ENCODE data around the gene LYPLAL1.

The LYPLAL1 gene

DNA sequence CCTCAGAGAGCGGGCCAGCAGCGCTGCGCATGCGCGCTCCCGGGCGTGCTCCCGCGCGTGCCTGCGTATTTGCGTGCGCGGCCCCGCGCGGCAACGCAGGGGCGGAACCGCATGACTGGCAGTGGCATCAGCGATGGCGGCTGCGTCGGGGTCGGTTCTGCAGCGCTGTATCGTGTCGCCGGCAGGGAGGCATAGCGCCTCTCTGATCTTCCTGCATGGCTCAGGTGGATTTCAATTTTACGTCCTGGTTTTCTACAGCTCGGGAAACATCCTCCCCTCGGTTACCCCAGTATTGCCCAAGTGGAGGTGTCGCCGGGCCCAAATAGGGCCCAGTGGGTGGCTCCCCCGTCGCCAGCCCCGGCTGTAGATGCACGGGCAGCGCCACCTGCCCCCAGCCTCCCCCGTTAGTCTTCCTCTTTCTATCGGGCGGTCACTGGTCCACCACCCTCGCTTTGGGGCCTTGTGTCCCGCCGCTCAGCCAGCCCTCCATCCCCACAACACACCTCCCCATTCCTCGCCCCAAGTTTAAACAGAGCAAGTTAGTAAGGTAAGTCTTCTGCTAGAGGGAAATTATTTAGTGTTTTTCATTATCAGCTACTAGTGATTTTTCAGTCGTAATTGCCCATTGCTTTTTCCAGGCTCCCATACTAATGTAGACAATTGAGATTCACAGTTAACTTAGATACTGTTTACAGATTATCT lies at the start of gene LYPLAL1:
TSS of gene LYPLAL1 (plus strand) at position 121 of the 702 bp plus-strand sequence. CDS start at position 134, 13 bp downstream.
- peak; percentile 70 to 71 for DNase-seq (ENCODE audit: low read depth in 2 of 2, low spot score in 1 of 2)

DNA sequence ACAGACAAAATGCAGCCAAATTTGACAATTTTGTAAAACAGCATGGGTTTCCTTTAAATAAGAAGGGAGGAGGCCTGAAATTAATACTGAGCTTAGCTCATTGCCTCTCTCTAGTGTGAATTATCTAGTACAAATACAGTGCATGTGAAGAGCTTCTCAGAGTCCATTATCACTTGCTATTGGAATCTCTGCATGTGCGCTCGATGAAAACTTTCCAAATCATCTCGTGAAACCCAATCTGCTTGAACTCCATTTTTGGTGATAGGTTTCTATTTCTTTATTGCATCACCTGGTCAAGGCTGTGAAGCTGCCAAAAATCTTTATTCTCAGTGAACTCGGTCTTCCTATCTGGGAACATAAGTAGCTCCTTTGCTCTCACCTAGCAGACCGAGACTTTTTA lies 49.5 kb upstream of the LYPLAL1 start:
- no peak for DNase-seq (ENCODE audit: low read depth in 2 of 2, low spot score in 1 of 2)

DNA sequence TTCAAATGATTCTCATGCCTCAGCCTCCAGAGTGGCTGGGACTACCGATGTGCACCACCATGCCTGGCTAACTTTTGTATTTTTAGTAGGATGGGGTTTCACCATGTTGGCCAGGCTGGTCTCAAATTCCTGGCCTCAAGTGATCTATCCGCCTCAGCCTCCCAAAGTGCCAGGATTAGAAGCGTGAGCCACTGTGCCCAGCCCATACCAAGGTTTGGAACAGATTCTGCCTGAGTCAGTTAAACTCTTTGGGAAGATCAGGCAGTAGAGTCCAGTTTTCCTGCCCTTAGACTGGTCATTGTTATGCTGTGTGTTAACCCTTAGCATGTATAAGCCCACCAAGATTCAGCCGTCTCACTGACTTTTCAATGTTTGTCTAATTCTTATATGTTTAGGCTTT lies 48.3 kb upstream of the LYPLAL1 start:
- DNase-seq (ENCODE audit: low read depth in 2 of 2, low spot score in 1 of 2): no peak

DNA sequence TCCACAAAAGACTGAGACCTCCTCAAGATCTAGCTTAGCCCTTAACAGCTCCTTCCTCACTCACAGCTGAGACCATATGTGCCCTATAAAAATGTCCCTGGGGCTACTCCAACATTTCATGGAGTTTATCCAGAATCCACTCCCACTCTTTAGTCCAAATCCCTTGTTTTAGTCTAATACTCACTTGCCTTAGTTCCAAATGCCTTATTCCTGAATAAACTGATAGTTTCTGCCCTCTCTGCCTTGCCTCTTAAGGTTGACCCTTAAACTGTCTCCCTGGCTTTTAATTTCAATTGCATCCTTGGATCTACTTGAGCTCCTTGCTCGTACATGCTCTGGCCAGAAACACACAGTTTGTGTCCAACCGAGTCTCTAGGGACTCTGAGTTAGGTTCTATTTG lies 47.3 kb upstream of the LYPLAL1 start:
- no peak for DNase-seq (ENCODE audit: low read depth in 2 of 2, low spot score in 1 of 2)

DNA sequence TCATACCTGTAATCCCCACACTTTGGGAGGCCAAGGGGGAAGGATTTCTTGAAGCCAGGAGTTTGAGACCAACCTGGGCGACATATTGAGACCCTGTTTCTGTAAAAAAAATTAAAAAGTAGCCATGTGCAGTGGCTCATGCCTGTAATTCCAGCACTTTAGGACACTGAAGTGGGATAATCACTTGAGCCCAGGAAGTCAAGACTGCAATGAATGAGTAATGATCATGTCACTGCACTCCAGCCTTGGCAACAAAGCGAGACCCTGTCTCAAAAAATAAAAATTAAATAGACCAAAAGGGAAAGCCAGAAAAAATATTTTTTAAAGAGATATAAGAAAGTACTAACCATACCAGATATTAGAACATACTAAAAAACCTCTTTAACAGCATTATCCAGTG lies 44.7 kb upstream of the LYPLAL1 start:
- DNase-seq (ENCODE audit: low read depth in 2 of 2, low spot score in 1 of 2): no peak

DNA sequence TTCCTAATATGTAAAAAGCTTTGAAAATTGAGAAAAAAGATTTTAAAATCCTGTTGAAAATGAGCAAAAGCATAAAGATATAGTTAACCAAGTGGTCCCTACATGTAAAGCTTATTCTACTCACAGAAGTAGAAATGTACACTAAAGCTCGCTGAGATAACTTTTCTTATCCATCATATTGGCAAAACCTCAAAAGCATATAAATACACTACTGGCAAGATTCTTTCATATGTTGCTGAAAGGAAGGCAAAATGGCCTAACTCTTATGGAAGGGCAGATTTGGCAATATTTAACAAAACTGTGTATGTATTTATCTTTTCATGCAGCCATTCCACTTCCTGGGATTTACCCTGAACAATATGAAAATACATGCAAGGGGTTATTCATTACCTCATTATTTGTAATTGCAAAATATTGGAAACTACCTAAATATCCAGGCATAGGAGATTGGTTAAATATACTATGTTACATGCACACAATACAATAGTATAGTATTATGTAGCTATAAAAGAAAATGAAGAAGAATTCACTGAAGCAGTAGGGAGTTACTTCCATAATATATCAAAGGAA lies 43.2 kb upstream of the LYPLAL1 start:
- DNase-seq (ENCODE audit: low read depth in 2 of 2, low spot score in 1 of 2): no peak

DNA sequence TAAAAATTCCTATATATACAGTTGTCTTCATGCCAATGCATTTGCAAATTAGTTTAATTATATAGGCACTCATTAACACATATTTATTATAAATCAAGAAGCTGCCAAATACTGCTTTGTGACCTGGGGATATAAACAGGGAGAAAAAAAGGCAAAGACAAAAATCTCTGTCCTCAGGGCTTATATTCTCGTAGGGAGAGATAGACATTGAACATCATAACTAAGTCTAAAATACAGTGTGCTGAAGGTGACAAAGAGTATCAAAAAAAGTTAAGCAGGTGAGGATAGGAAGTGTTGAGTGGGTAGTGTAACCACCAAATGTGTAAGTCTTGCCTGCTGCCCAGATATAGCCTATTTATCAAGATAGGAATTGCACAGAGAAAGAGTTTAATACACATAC lies 40.7 kb upstream of the LYPLAL1 start:
- no peak for DNase-seq (ENCODE audit: low read depth in 2 of 2, low spot score in 1 of 2)

DNA sequence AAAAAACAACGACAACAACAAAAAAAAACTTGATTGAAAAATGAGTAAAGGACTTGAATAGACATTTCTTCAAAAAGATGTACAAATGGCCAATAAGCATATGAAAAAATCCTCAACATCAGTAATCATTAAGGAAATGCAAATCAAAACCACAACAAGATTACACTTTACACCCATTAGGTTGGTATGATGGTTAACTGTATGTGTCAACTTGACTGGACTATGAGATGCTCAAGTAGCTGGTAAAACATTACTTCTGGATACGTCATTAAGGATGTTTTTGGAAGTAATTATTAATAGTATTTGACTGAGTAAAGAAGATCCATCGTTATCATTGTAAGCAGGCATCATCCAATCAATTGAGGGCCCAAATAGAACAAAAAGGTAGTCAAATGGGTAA lies 34.9 kb upstream of the LYPLAL1 start:
- DNase-seq (ENCODE audit: low read depth in 2 of 2, low spot score in 1 of 2): no peak

DNA sequence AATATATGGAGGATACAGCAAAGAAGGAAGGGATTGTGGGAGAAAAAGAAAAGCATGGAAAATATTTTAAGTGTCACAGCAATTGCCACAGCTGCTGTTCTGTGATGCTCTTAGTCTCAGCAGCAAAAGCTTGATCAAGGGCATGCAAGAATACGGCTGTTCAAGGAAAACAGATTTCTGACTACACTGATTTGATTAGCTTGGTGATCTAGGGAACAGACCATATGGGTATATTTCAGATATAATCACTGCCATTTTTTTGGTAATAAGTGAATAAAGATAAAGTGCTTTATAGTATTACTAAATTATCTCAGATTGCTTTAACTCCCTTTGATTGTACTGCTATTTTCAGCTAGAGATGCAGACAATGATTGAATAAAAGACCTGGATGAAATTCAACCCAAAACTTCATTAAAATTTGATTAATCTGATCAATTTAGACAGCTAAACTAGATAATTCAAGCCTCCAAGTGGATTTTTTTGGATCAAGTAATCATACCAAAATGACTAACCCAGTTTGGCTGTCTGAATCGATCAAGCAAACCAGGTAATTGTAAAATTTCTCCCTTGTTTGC lies 33.3 kb upstream of the LYPLAL1 start:
- no peak for DNase-seq (ENCODE audit: low read depth in 2 of 2, low spot score in 1 of 2)

DNA sequence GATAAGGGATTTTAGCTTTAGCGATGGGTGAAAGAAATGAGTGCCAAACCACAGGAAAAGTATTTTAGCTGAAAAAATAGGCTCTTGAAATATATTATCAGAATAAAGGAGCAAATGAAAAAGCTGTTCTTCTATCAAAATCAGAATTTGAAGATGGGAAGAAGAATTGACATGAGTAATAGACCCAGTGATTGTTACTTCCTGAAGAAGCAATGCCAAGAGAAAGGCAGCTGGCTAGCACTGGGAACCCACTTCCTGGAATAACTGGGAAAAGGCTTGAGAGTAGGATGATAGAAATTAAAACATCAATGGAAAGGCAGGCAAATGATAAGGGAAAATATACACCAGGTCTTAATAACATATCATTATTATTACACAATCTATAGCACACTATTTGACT lies 29.9 kb upstream of the LYPLAL1 start:
- no peak for DNase-seq (ENCODE audit: low read depth in 2 of 2, low spot score in 1 of 2)

DNA sequence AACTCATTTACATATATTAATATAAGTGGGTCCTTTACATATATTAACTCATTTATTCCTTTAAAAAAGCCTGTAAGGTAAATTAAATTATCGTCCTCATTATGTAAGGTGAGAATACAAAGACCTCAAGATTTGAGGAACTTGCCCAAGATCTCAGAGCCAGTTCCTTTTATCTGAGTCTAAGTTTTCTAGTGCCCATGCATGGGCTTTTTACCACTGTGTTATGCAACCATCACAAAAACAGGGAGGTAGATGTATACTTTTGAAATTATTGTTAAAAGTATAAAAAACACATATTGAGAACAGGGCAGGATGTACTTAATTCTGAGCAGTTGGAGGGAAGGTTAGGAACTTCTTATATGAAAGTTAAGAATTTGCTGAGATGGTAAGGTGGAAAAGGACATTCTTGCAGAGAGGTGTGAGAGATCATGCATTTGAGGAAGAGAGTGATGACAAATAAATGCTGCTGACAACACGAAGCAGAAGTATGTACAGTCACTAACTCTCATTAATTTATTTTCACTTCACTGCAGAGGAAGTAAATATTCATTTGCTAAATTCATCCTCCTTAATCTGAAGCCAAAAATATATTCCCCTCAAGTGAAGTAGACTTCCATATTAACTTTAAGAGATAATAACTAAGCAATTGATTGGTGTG lies 28.9 kb upstream of the LYPLAL1 start:
- DNase-seq (ENCODE audit: low read depth in 2 of 2, low spot score in 1 of 2): no peak

DNA sequence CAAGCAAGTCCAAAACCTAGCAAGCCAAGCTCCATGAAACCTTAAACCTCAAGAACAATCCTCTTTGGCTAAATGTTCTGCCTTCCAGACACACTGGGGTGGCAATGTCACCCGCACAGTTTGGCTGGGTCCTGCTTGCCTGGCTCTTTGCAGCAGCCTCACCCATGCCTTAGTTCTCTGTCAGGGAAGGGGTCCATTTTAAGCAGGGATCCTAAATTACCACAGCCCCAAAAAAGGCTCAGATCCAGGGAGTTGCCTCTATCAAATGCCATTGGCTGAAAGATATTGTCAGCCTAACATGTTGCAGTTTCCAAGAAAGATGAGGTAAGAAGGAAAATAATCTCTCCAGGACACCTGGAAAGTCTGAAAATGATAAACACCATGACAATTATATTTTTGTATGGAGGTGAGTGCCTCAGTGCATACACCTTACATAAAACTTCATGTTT lies 26.1 kb upstream of the LYPLAL1 start:
- no peak for DNase-seq (ENCODE audit: low read depth in 2 of 2, low spot score in 1 of 2)

DNA sequence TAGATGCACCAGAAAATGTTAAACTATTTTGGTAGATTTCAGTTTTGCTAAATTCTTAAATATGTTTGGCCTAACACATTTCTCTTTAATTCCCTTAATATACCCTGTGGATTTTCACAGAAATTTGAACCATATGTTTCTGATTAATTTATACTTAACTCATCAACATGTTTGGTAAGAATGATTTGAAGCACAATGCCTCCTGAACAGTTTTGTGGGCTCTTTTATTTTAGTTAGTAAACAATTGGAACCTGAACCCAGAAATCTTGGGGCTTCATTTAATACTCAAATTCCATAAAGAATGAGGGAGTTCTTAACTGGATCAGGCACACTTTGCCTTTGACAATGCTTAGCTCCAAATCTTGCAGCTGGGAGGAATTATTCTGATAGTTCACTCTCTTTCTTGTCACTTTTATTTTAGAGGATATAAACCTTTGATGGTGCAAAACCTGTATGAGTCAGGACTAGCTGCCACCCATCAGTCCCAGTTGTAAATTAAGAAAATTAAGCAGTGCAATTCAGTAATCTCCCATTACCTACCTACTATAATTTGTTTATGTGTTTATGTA lies 24.6 kb upstream of the LYPLAL1 start:
- no peak for DNase-seq (ENCODE audit: low read depth in 2 of 2, low spot score in 1 of 2)

DNA sequence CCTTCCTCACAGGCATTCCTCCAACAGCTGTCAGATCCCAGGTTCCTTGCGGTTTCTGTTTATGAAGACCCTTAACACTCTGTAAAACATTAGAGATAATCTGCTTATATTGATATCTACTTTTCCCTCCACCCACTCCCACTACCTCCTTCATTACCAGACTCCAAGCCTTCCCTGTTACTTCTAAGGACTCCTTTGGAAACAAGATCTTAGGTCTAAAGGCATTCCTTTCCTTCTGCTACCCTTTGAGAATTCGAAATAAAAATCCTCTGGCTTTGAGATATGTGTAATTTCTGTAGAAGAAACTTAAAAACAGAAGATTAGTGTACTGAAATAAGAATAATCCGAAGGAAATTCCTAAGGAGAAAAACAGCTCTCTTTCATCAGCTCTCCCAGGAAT lies 23.7 kb upstream of the LYPLAL1 start:
- DNase-seq (ENCODE audit: low read depth in 2 of 2, low spot score in 1 of 2): no peak

DNA sequence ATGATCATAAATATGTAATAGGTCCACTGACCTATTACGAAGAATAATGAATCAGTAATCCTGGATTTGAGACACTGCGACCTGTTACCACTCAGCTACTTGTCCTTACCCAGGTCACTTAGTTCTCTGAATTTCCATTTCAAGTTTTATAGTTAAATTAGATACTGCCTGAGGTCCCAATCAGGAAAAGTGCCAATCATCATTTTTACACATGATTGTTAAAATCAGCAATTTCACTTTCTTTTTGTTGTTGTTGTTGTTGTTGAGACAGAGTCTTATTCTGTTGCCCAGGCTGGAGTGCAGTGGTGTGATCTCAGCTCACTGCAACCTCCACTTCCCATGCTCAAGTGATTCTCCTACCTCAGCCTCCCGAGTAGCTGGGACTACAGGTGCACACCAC lies 22.8 kb upstream of the LYPLAL1 start:
- no peak for DNase-seq (ENCODE audit: low read depth in 2 of 2, low spot score in 1 of 2)

DNA sequence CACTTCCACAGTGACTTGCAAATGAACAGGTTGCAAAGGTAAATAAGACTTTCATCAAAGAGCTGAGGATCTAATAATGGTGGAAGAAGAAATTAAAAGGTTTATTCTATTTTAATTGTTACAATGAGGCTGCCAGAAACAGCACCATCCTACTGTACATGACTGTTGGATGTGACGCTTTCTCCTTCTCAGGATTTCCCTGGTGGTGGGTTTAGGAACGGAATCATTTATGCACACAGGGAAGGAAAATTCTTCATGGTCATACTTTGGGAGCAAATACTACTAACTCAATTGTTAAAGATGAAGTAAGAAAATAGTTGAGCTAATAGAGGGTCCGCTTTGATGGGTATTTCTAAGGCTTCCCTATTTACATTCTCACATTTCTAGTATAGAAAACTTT lies 22.2 kb upstream of the LYPLAL1 start:
- DNase-seq (ENCODE audit: low read depth in 2 of 2, low spot score in 1 of 2): no peak

DNA sequence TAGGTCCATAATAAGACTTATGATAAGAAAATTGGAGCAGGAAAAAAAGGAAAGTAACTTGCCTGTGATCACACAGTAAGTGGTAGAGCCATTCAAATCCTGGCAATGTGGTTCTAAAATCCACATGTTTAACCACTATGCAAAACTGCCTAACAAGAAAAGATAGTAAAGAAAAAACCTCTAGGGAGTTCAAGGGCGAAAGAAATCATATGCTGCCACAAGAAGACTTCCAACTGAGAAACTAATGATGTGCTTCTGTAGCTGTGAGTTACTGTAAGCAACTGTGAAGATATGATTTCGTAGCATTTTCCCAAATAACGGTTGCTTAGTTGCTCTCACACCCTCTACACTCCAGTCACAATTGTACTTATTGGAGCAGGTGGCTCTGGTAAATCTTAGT lies 20.9 kb upstream of the LYPLAL1 start:
- DNase-seq (ENCODE audit: low read depth in 2 of 2, low spot score in 1 of 2): no peak

DNA sequence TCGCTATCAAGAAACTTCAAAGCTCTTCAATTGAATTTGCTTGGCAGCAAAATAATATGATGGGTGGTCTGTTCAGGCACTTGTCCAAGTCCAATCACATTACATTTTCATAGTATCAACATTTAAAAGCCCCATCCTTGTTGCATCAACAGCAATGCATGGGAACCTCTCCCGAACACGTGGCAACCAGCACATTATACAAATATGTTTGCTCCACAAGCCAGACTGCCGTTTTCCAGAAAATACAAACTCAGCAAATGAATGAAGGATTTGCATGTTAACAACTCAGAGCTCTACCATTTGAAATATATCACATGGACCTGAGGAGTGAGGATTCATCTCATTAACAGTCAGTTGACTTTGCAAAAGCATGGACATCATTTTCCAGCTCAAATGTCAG lies 20.0 kb upstream of the LYPLAL1 start:
- DNase-seq (ENCODE audit: low read depth in 2 of 2, low spot score in 1 of 2): no peak

DNA sequence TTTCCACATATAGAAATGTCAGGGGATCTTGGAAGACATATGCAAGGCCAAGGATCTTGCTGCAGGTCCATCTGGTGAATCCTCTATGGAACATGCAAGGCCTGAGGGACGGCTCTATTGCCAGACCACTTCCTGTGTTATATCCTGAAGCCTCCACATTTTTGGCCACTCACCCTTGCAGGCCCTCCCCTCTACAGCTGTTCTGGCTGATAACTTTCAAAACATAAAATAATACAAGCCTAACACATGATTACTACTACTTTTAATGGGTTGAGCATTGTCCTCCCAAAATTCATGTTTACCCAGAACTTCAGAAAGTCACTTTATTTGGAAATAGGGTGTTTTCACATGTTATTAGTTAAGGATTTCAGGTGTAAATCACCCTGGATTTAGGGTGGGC lies 18.5 kb upstream of the LYPLAL1 start:
- no peak for DNase-seq (ENCODE audit: low read depth in 2 of 2, low spot score in 1 of 2)

DNA sequence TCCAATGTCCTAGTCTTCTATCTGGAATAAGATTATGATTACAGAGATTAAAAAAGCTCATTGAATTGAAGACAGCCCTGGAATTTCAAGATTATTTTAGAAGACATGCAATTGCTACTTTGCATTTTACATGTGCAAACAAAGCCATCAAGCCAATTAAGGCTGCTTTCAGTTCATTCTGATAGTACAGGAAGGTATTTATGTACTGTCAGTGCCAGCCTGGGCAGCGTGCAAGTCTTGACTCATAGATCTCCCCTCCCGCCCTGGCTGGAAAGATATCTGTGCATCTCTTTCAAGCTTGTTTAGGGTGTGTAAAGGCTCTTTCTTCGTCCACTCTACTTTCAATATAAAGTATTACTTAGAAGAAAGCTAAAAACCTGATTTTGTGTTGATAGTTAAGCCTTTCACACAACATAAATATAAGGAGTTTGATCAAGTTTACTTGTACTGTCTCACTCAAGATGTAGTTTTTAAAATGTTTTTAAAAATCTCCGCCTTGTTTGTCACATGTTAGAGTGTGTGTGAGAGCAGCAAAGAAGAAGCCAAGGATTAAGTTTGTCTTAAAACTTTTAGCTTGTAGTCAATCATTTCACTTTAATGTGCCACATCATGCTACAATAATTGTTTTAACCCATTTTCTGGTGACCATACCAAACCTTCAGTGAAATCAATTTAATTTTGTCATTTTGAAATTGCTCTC lies 13.6 kb upstream of the LYPLAL1 start:
- no peak for DNase-seq (ENCODE audit: low read depth in 2 of 2, low spot score in 1 of 2)

DNA sequence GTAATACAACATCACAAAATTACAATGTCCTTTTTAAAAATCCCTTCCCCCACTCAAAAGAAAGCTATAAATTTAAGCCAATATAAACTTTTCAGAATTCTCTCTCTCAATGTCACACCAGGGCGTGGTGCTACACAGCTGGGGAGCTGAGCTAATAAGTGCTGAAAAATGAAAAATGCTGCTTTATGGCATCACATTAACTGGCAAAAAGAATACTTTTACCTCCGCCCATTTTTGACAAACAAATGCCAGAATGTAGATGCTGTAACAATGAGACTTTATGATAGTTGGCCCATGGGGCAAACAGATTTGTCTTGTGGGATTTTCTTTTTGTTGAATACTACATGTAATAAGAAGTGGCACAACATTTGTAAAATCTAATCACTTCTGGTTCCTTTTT lies 12.7 kb upstream of the LYPLAL1 start:
- no peak for DNase-seq (ENCODE audit: low read depth in 2 of 2, low spot score in 1 of 2)

Measured in stimulated activated CD8-positive, alpha-beta memory T cell treated with anti-CD3 and anti-CD28 coated beads, Interleukin-4, amount 100 ng/mL, for 4 hours (primary cell).